Esophagus muscularis mucosa (tissue), 4 donors: ENCODE results near the gene SCYL3. TPM values are rescaled to one million over a fixed set of nuclear protein-coding genes. Genes with fewer than 3 reads are reported as not detected.
"Not testable (repeated sequence)": the region's sequence is repeated elsewhere in the genome, so short reads cannot be mapped to it uniquely, and the experiment has no call there.

Experiments
- DNase-seq: peaks from one replicate; pipeline ENCODE4 v3.0.0-alpha.2; 2017; ENCODE audit errors: extremely low spot score
- H3K27ac ChIP-seq, 4 donors: fragments of 200-600 bp; sonication (generic); replicated peaks in 1 of 4; 1 replicate in 3 of 4; 2 replicates in 1 of 4; pipeline ENCODE4 v1.5.1; 2016 to 2019; ENCODE audit warnings: mild to moderate bottlenecking in 1 of 4
- H3K27me3 ChIP-seq, 4 donors: fragments of 200-600 bp; sonication (generic); one replicate each; pipeline versions ENCODE4 v1.5.1 to v1.6.0; 2016 to 2019
- H3K36me3 ChIP-seq, 4 donors: fragments of 200-600 bp; sonication (generic); one replicate each; pipeline ENCODE4 v1.5.1; 2016 to 2019
- H3K4me1 ChIP-seq, 4 donors: fragments of 200-600 bp; sonication (generic); one replicate each; pipeline ENCODE4 v1.5.1; 2016 to 2019
- H3K4me3 ChIP-seq, 4 donors: fragments of 200-600 bp; sonication (generic); 1 replicate in 2 of 4; 2 replicates in 2 of 4; pipeline ENCODE4 v1.5.1; 2016 to 2019; ENCODE audit warnings: mild to moderate bottlenecking in 4 of 4, moderate library complexity in 1 of 4
- H3K9me3 ChIP-seq, 4 donors: fragments of 200-600 bp; sonication (generic); 1 replicate in 3 of 4; 2 replicates in 1 of 4; pipeline ENCODE4 v1.5.1; 2016 to 2019
- EP300 ChIP-seq: sonication (generic); formaldehyde crosslinking; IDR thresholded peaks from one replicate; pipeline ENCODE4 v1.6.1; 2017; ENCODE audit warnings: antibody characterized with exemption
- POLR2A ChIP-seq: fragments of 450-650 bp; IDR thresholded peaks from one replicate; pipeline ENCODE4 v1.6.1; 2017; ENCODE audit warnings: antibody characterized with exemption, moderate library complexity, mild to moderate bottlenecking, low read depth
- POLR2AphosphoS5 ChIP-seq, 2 donors: sonication (generic); formaldehyde crosslinking; IDR thresholded peaks; one replicate each; pipeline ENCODE4 v1.6.1; 2017; ENCODE audit warnings: antibody characterized with exemption in 2 of 2
- WGBS: methylation state at CpG from one replicate; pipeline ENCODE4 v1.1.5; 2018; 5-methylcytosine and 5-hydroxymethylcytosine counted together
- intact Hi-C: fragments of 100-400 bp; cut with DNase I; formaldehyde crosslinking; loops from one replicate; pipeline ENCODE4 v1.15.1; 2023
- total RNA-seq, 4 donors: library from RNA; depleted of rRNA; stranded (reverse); fragments of >200 nt; gene quantifications; one replicate each; pipeline versions ENCODE4 v1.1.0 to v1.2.1, GENCODE V29; 2016
- TF ChIP-seq, protein P1 (sequence below), 3 experiments: fragments of 200-600 bp in 2 of 3; fragments of 450-650 bp in 1 of 3; sonication (generic) in 2 of 3; IDR thresholded peaks; one replicate each; pipeline ENCODE4 v1.5.1; 2017 to 2019; ENCODE audit warnings: antibody characterized with exemption in 3 of 3, mild to moderate bottlenecking in 2 of 3, moderate library complexity in 1 of 3

Gene SCYL3
- total RNA-seq, 4 donors from 2014 or later = 10.2 to 11.8 (median 10.3) TPM

DNA sequence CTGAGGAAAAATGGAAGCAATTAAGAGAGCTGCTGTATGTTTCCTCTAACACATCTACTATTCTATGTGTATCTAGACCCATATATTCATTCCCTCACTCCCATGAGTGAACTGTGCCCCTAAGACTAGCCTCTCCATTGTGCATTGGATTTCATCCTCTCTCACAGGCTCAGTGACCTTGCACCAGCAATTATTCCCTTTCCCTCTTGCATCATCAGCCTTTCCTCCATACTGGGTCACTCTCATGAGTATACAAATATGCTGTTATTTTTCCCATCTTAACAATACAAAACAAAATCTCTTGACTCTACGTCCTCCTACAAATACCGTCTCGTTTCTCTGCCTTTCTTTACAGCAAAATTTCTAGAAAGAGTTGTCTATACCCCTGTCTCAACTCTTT, 69.5 kb downstream of the SCYL3 start:
- no peak for DNase-seq
- Histone ChIP-seq H3K9me3 (no peaks in the 10 kb centered on the region), H3K4me3 (no peak overlapping the region), H3K36me3 (peaks cover 21 to 67% (median 22%) of the 10 kb centered on the region in 4 donors), H3K4me1 (no peaks in the 10 kb centered on the region), H3K27me3 (no peaks in the 10 kb centered on the region), H3K27ac (no peak overlapping the region)
- no peak for TF ChIP-seq EP300
- TF ChIP-seq POLR2A = no peak
- TF ChIP-seq, protein P1, sequence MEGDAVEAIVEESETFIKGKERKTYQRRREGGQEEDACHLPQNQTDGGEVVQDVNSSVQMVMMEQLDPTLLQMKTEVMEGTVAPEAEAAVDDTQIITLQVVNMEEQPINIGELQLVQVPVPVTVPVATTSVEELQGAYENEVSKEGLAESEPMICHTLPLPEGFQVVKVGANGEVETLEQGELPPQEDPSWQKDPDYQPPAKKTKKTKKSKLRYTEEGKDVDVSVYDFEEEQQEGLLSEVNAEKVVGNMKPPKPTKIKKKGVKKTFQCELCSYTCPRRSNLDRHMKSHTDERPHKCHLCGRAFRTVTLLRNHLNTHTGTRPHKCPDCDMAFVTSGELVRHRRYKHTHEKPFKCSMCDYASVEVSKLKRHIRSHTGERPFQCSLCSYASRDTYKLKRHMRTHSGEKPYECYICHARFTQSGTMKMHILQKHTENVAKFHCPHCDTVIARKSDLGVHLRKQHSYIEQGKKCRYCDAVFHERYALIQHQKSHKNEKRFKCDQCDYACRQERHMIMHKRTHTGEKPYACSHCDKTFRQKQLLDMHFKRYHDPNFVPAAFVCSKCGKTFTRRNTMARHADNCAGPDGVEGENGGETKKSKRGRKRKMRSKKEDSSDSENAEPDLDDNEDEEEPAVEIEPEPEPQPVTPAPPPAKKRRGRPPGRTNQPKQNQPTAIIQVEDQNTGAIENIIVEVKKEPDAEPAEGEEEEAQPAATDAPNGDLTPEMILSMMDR (IDR thresholded peaks at IDR 0.05) = no peak
- no peak for TF ChIP-seq POLR2AphosphoS5 (IDR thresholded peaks at IDR 0.05)
- WGBS = 96% methylated on average over 3 of the region's 3 CpGs
- intact Hi-C loops = no loop called here

DNA sequence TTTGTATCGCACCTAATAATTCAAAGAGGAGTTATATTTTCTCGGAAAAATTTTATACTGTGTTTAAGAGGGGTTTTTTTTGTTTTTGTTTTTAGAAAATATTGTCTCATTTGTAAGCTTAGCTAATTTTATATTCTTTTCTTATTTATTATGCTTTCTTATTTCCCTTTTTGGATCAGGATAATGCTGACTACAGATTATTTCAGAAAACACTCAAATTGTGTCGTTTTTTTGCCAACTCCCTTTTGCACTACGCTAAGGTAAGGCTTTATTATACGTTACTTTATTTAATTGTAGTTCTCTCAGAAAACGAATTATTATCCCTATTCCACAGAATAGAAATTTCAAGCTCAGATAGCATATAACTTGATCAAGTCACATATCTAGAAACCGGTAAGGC, 72.2 kb downstream of the SCYL3 start:
- intact Hi-C loops = no loop called here
- H3K4me3 ChIP-seq = no peak overlapping the region
- TF ChIP-seq, protein P1 (IDR thresholded peaks at IDR 0.05) = no peak
- TF ChIP-seq POLR2AphosphoS5 (IDR thresholded peaks at IDR 0.05) = no peak
- no peaks in the 10 kb centered on the region for H3K9me3 ChIP-seq
- H3K4me1 ChIP-seq = no peaks in the 10 kb centered on the region
- no peaks in the 10 kb centered on the region for H3K27me3 ChIP-seq
- no peak for DNase-seq
- 93% methylated on average over 7 of the region's 7 CpGs for WGBS
- H3K36me3 ChIP-seq = peaks cover 0 to 44% (median 13%) of the 10 kb centered on the region in 4 donors
- no peak overlapping the region for H3K27ac ChIP-seq

DNA sequence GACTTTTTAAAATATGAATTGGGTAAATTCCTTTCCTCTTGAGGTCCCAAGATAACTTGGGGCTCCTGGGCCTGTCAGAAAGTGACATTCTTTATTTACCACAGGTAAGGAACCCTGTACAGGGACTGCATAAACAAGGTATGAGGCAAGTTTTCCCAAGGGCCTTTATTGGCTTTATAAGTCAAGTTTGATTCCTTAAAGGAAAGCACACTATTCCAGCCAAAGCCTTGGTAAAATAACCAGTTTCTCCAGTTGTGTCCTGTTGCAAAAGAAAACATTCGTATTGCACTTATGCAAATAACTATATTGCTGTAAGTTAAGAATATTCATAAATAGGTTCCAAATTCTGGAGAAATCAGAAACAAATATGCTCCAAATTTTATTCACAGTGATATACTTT, 77.1 kb downstream of the SCYL3 start:
- Histone ChIP-seq H3K27me3 (no peaks in the 10 kb centered on the region), H3K27ac (no peak overlapping the region), H3K4me1 (no peaks in the 10 kb centered on the region), H3K4me3 (no peak overlapping the region), H3K36me3 (peaks cover 0 to 10% (median 4%) of the 10 kb centered on the region in 4 donors), H3K9me3 (no peaks in the 10 kb centered on the region)
- WGBS = 94% methylated on average over 1 of the region's 1 CpG
- TF ChIP-seq POLR2AphosphoS5 (IDR thresholded peaks at IDR 0.05) (no peak), POLR2A (no peak), EP300 (no peak)
- TF ChIP-seq, protein P1 (IDR thresholded peaks at IDR 0.05) = no peak
- no peak for DNase-seq
- intact Hi-C loops = no loop called here

DNA sequence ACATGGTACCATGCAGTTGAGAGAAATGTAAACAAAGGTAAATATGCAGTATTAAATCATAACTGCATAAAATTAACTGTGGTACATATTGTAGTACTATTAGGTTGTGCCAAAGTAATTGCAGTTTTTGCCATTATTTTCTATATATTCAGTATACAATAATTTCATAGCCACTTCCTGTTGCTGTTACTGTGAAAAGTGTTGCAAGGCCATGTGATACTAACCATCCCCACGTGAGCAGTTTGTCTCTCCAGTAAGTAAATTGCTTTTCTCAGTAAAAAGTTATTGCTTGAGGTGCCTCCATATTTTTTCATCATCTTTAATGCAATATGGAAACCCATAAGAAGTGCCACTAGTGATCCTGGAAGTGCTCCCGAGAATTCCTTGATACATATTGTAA, 79.4 kb downstream of the SCYL3 start:
- TF ChIP-seq, protein P1 (IDR thresholded peaks at IDR 0.05) = no peak
- TF ChIP-seq POLR2A (no peak), POLR2AphosphoS5 (IDR thresholded peaks at IDR 0.05) (no peak), EP300 (no peak)
- Histone ChIP-seq H3K4me1 (no peaks in the 10 kb centered on the region), H3K36me3 (peaks cover 0 to 10% (median 5%) of the 10 kb centered on the region in 4 donors), H3K27me3 (no peaks in the 10 kb centered on the region), H3K9me3 (no peaks in the 10 kb centered on the region), H3K27ac (no peak overlapping the region), H3K4me3 (no peak overlapping the region)
- 57% methylated on average over 2 of the region's 2 CpGs for WGBS
- no peak for DNase-seq
- intact Hi-C loops = loop anchor here (5.0 kb wide), 1 partner anchor 262 kb away; no protein-coding TSS in a partner anchor

DNA sequence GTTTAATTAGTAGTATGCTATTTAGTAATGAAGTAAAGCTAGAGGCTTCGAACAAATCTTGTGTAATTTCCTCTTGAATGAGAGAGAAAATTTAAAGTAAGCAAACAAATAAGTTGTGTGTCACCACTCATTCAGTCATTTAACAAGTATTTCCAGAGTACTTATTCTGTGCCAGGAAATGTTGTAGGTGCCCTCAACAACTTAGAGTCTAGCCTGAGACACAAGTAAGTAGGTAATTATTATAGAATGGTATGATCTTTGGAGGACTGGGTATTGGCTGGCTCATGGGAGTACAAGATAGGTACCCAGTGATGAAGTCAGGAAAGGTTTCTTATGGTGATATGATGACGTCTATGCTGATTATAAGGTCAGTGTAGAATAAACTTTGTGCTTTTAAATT, 81.6 kb downstream of the SCYL3 start:
- Histone ChIP-seq H3K9me3 (no peaks in the 10 kb centered on the region), H3K4me3 (no peak overlapping the region), H3K27me3 (no peaks in the 10 kb centered on the region), H3K4me1 (no peaks in the 10 kb centered on the region), H3K36me3 (peaks cover 0 to 28% (median 10%) of the 10 kb centered on the region in 4 donors), H3K27ac (no peak overlapping the region)
- no peak for DNase-seq
- WGBS = 95% methylated on average over 2 of the region's 2 CpGs
- intact Hi-C loops = loop anchor here (5.0 kb wide), 1 partner anchor 260 kb away; no protein-coding TSS in a partner anchor
- TF ChIP-seq POLR2A (no peak), EP300 (no peak), POLR2AphosphoS5 (IDR thresholded peaks at IDR 0.05) (no peak)
- TF ChIP-seq, protein P1 (IDR thresholded peaks at IDR 0.05) = no peak

DNA sequence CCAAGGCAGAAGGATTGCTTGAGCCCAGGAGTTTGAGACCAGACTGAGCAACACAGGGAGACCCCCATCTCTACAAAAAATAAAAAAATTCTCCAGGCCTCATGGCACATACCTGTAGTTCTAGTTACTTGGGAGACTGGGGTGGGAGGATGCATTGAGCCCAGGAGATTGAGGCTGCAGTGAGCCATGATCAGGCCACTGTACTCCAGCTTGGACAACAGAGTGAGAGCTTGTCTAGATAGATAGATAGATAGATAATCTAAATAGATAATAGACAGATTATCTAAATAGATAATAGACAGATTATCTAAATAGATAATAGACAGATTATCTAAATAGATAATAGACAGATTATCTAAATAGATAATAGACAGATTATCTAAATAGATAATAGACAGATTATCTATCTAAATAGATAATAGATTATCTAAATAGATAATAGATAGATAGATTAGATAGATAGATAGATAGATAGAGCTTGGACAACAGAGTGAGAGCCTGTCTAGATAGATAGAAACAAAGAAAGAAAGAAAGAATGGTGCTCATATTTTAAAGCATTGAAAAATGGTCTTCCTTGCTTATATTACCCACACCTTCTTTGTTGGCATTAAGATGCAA, 82.2 kb downstream of the SCYL3 start:
- not testable (repeated sequence) for H3K9me3 ChIP-seq, H3K4me3 ChIP-seq, H3K27me3 ChIP-seq, H3K27ac ChIP-seq, DNase-seq, H3K4me1 ChIP-seq
- intact Hi-C loops = loop anchor here (5.0 kb wide), 1 partner anchor 259 kb away; no protein-coding TSS in a partner anchor
- peaks cover 2 to 34% (median 15%) of the 10 kb centered on the region in 4 donors for H3K36me3 ChIP-seq
